RWPE1 (cell line): ENCODE data around the gene SLC4A3.

Source experiments
- CTCF ChIA-PET: fragments of 350-600 bp; sonication (Branson Sonifier 250); formaldehyde crosslinking; extraction: SDS; loops from one replicate; lab custom pipeline; 2021; lab: Yijun Ruan, JAX
- POLR2A ChIA-PET: fragments of 400-600 bp; formaldehyde crosslinking; extraction: SDS; loops from one replicate; lab custom pipeline; 2020; ENCODE audit warnings: antibody characterized with exemption; ENCODE audit not compliant: low non-redundant PET; lab: Yijun Ruan, JAX
- DNase-seq: peaks from one replicate; pipeline ENCODE4 v3.0.0; 2012; ENCODE audit warnings: low spot score
- H3K27ac ChIP-seq: fragments of 450-650 bp; 2 replicates; pipeline ENCODE4 v1.5.1; 2017
- TF ChIP-seq, protein P1 (sequence below): fragments of 450-650 bp; conservative IDR thresholded peaks from 2 replicates; pipeline ENCODE4 v1.5.1; 2017; ENCODE audit warnings: low read depth, mild to moderate bottlenecking

The SLC4A3 gene

DNA sequence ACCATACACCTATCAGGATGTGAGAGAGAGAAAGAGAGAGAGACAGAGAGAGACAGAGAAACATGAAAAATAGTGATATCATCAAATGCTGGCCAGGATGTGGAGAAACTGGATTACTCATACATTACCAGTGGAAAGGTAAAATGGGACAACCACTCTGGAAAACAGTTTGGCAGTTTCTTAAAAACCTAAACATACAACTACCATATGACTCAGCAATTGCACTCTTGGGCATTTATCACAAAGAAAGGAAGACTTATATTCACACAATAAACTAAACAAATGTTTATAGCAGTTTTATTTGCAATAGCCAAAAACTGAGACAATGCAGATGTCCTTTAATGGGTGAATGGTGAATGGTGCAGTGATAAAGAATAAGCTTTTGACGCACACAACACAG, 29.1 kb downstream of the SLC4A3 start:
- no peak overlapping the region for H3K27ac ChIP-seq
- ChIA-PET POLR2A (no interaction called here), CTCF (no interaction called here)
- TF ChIP-seq, protein P1, sequence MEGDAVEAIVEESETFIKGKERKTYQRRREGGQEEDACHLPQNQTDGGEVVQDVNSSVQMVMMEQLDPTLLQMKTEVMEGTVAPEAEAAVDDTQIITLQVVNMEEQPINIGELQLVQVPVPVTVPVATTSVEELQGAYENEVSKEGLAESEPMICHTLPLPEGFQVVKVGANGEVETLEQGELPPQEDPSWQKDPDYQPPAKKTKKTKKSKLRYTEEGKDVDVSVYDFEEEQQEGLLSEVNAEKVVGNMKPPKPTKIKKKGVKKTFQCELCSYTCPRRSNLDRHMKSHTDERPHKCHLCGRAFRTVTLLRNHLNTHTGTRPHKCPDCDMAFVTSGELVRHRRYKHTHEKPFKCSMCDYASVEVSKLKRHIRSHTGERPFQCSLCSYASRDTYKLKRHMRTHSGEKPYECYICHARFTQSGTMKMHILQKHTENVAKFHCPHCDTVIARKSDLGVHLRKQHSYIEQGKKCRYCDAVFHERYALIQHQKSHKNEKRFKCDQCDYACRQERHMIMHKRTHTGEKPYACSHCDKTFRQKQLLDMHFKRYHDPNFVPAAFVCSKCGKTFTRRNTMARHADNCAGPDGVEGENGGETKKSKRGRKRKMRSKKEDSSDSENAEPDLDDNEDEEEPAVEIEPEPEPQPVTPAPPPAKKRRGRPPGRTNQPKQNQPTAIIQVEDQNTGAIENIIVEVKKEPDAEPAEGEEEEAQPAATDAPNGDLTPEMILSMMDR: no peak
- DNase-seq: no peak

GRCh38 chr2:219658196-219658846, 30.9 kb downstream of the SLC4A3 start:
- no peak overlapping the region for H3K27ac ChIP-seq
- ChIA-PET POLR2A (interaction anchor here (0.6 kb wide), 1 partner anchor 30 kb away, joined by 3 read pairs; no protein-coding TSS in a partner anchor), CTCF (interaction anchor here (0.5 to 0.7 kb wide), 3 partner anchors 18 to 173 kb away, joined by 3 read pairs; no protein-coding TSS in a partner anchor)
- TF ChIP-seq, protein P1: no peak
- no peak for DNase-seq

DNA sequence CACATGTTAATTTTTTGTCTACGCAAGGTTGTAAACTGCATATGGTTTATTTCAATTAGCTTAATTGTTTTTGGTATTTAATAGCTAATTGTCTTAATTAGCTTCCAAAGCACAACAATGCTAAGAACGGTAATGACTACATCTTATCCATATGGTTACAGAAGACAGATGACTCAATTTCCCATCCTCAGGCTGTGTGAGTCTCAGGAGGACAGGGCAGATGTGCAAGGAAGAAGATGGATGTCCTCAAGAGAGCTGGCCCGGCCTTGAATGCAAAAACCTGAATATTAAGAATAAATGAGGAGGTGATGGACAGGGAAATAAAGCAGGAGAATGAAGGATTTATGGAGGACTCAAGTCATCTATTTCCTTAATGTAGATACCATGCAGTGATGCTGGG, 31.4 kb downstream of the SLC4A3 start:
- CTCF ChIA-PET: interaction anchor here (0.7 kb wide), 1 partner anchor 31 kb away, joined by 3 read pairs; no protein-coding TSS in a partner anchor
- no peak overlapping the region for H3K27ac ChIP-seq
- POLR2A ChIA-PET: interaction anchor here (0.6 kb wide), 1 partner anchor 31 kb away, joined by 3 read pairs; no protein-coding TSS in a partner anchor
- TF ChIP-seq, protein P1: no peak
- no peak for DNase-seq

- ChIA-PET POLR2A (interaction anchor here (0.7 kb wide), 1 partner anchor 1912 kb away, joined by 8 read pairs; no protein-coding TSS in a partner anchor), CTCF (interaction anchor here (0.6 kb wide), 1 partner anchor 1825 kb away, joined by 5 read pairs; no protein-coding TSS in a partner anchor)
- DNase-seq: no peak
- H3K27ac ChIP-seq: no peak overlapping the region
- TF ChIP-seq, protein P1: no peak
These were observed 33.9 kb downstream of the SLC4A3 start for GRCh38 chr2:219661197-219661954.

DNA sequence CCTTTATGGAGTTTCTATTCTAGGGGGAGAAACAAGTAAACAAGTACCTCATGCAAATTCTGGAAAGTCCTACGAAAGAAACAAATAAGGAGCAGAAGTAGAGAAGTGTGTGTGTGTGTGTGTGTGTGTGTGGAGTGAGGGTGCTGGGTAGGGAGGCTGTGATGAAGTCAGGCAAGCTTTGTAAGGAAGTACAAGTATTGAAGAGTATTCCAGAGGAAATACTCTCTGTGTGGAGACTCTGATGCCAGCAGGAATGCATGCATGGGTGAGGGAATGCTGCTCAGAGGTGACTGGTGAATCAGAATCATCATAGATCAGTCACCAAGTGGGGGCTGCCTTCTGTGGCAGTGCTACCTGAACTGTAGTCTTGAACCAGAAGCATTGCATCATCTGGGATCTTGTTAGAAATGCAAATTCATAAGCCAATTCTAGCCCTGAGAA, 34.5 kb downstream of the SLC4A3 start:
- TF ChIP-seq, protein P1: no peak
- CTCF ChIA-PET: no interaction called here
- no peak overlapping the region for H3K27ac ChIP-seq
- DNase-seq: no peak
- POLR2A ChIA-PET: interaction anchor here (0.7 kb wide), 1 partner anchor 1911 kb away, joined by 8 read pairs; no protein-coding TSS in a partner anchor

- TF ChIP-seq, protein P1: no peak
- POLR2A ChIA-PET: no interaction called here
- no peak overlapping the region for H3K27ac ChIP-seq
- CTCF ChIA-PET: no interaction called here
- DNase-seq: no peak
These were observed 35.1 kb downstream of the SLC4A3 start for GRCh38 chr2:219662566-219662965.
